ENCODE data around the gene POMT1. TPM values are rescaled to one million over a fixed set of nuclear protein-coding genes. Genes with fewer than 3 reads are reported as not detected.

Gene POMT1
- total RNA-seq, 4 donors from 2014 or later = 14.6 to 27.8 (median 18.4) TPM

DNA sequence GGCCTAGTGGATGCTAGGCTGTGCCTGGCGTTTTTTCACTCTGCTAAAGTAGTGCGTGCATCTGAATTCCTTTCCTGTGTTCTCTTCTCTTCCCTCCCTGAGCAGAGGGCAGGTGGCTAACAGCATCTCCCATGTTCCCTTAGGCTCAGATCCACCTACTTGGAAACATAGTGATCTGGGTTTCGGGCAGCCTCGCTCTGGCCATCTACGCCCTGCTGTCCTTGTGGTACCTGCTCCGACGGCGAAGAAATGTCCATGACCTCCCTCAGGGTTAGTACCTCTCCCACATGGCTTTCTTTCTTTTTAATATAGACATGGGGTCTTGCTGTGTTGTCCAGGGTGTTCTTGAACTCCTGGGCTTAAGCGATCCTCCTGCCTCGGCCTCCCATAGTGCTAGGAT lies 18.5 kb downstream of the POMT1 start:
- TF ChIP-seq CTCF (IDR thresholded peaks at IDR 0.05) = no peak
- TF ChIP-seq POLR2A (IDR thresholded peaks at IDR 0.05) = no peak
- intact Hi-C loops (cut with DNase I) = loop anchor here (10.0 kb wide), 1 partner anchor 224 kb away; the partner anchor contains the start of gene RAPGEF1
- DNase-seq = no peak
- Histone ChIP-seq H3K27ac (no peak overlapping the region), H3K4me1 (no peaks in the 10 kb centered on the region), H3K36me3 (peaks cover 23 to 100% (median 51%) of the 10 kb centered on the region in 3 donors), H3K9me3 (no peaks in the 10 kb centered on the region), H3K27me3 (no peaks in the 10 kb centered on the region), H3K4me3 (no peak overlapping the region)
- WGBS, 2 donors = 92 to 95% methylated on average over 9 to 10 of the region's 10 CpGs

DNA sequence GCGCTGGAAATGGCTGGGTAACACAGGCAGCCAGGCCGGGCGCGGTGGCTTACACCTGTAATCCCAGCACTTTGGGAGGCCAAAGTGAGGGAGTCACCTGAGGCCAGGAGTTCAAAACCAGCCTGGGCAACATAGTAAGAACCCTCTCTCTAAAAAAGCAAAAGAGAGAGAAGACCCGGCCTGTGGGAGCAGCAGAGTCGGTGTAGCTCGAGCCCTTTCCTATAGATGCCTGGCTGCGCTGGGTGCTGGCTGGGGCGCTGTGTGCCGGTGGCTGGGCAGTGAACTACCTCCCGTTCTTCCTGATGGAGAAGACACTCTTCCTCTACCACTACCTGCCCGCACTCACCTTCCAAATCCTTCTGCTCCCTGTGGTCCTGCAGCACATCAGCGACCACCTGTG lies 19.1 kb downstream of the POMT1 start:
- no peaks in the 10 kb centered on the region for H3K4me1 ChIP-seq

GRCh38 chr9:131522257-131523085 lies 19.8 kb downstream of the POMT1 start:
- Histone ChIP-seq H3K27me3 (no peaks in the 10 kb centered on the region), H3K36me3 (peaks cover 23 to 100% (median 54%) of the 10 kb centered on the region in 3 donors), H3K4me3 (no peak overlapping the region), H3K9me3 (no peaks in the 10 kb centered on the region), H3K27ac (no peak overlapping the region), H3K4me1 (no peaks in the 10 kb centered on the region)
- intact Hi-C loops (cut with DNase I) = loop anchor here (10.0 kb wide), 1 partner anchor 222 kb away; the partner anchor contains the start of gene RAPGEF1
- DNase-seq = no peak
- WGBS, 2 donors = 84 to 90% methylated on average over 18 to 28 of the region's 29 CpGs
- TF ChIP-seq CTCF (IDR thresholded peaks at IDR 0.05) = no peak
- no peak for TF ChIP-seq POLR2A (IDR thresholded peaks at IDR 0.05)

More for the DNA sequence above, 19.1 kb downstream of the POMT1 start:
- no peak for DNase-seq
- no peaks in the 10 kb centered on the region for H3K27me3 ChIP-seq
- no peak for TF ChIP-seq POLR2A (IDR thresholded peaks at IDR 0.05)
- no peak for TF ChIP-seq CTCF (IDR thresholded peaks at IDR 0.05)
- WGBS, 2 donors = 96 to 97% methylated on average over 11 to 13 of the region's 13 CpGs
- no peaks in the 10 kb centered on the region for H3K9me3 ChIP-seq
- no peak overlapping the region for H3K4me3 ChIP-seq
- intact Hi-C loops (cut with DNase I) = loop anchor here (10.0 kb wide), 1 partner anchor 223 kb away; the partner anchor contains the start of gene RAPGEF1
- peaks cover 23 to 100% (median 57%) of the 10 kb centered on the region in 3 donors for H3K36me3 ChIP-seq
- no peak overlapping the region for H3K27ac ChIP-seq

- Histone ChIP-seq H3K4me1 (no peaks in the 10 kb centered on the region), H3K9me3 (no peaks in the 10 kb centered on the region), H3K36me3 (peaks cover 23 to 100% (median 52%) of the 10 kb centered on the region in 3 donors), H3K27ac (no peak overlapping the region), H3K4me3 (no peak overlapping the region), H3K27me3 (no peaks in the 10 kb centered on the region)
- intact Hi-C loops (cut with DNase I) = loop anchor here (10.0 kb wide), 1 partner anchor 222 kb away; the partner anchor contains the start of gene RAPGEF1
- no peak for DNase-seq
- 89 to 91% methylated on average over 6 to 9 of the region's 9 CpGs for WGBS, 2 donors
- no peak for TF ChIP-seq CTCF (IDR thresholded peaks at IDR 0.05)
- TF ChIP-seq POLR2A (IDR thresholded peaks at IDR 0.05) = no peak
Measured at GRCh38 chr9:131523086-131523388, 20.3 kb downstream of the POMT1 start.
